ENCODE results near the gene SRCAP.

Gene SRCAP

DNA sequence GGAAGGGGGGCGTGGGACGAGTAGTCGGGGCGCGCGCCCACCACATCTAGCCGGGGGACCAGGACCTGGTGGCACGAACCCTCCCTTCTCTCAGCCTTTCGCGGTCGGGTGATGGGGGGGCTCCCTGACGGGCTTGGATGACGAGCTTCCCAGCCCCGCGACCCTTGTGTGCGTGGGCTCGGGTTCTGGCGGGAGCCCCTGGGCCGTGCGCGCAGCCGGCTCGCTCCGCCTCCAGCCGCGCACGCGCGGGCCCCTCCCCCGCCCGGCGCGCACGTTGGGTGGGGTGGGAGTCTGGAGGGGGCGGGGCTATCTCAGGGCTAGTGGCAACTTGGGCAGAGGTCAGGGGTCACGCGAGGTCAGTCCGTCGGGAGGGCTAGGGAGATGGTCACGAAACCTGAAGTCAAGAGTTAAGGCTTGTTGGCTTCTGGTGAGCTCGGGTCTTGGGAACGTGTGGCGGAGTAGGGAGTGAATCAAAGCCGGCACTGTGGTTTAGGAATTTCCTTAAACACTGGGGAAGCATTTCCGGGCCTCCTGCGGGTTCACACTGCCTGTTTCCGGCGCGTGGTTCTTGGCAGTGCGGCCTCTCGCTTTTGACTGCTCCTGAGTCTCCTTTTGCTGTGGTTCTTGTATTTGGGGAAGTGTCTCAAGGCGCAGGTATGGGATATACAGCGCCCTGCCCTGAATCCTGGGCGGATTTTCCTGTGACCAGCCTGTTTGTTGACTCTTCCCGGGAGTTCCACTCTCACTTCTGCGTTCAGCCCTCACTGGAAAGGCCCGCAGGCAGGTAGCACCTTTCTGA is at the start of gene SRCAP:
SRCAP (plus strand) TSS at position 356 of the 799 bp plus-strand sequence. CDS start 1,654 bp downstream, outside the sequence.
- DNase-seq (ENCODE audit: low read depth): peak; percentile 76

DNA sequence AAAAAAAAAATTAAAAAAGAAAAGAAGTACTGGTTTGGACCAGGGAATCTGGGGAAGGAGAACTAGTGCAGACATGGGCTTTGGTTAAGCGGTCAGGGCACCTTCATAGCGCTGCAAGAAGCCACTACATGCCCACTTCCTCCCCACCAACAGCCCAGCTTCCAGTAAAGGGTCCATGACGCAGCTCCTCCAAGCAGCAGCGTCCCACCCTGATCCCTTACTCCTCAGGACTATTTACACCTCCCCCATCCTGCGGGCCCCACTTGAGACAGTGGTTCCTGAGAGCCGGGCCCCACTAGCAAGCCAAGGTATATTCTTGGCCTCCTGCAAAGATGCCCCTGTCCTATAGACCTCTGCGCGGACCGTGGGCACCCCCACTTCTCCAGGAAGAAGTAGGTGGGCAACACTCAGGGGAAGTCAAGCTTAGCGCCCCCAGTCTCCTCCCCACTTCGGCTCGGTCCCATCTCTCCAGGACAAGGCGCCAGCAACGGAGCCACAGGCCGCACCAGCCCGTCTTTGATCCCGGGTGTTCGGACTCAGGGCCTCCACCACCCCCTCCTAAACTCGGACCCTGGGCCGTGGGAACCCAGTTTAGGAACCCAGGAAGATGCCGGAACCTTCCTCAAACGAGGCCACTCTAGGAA is 49.1 kb upstream of the SRCAP start:
- DNase-seq (ENCODE audit: low read depth): no peak

DNA sequence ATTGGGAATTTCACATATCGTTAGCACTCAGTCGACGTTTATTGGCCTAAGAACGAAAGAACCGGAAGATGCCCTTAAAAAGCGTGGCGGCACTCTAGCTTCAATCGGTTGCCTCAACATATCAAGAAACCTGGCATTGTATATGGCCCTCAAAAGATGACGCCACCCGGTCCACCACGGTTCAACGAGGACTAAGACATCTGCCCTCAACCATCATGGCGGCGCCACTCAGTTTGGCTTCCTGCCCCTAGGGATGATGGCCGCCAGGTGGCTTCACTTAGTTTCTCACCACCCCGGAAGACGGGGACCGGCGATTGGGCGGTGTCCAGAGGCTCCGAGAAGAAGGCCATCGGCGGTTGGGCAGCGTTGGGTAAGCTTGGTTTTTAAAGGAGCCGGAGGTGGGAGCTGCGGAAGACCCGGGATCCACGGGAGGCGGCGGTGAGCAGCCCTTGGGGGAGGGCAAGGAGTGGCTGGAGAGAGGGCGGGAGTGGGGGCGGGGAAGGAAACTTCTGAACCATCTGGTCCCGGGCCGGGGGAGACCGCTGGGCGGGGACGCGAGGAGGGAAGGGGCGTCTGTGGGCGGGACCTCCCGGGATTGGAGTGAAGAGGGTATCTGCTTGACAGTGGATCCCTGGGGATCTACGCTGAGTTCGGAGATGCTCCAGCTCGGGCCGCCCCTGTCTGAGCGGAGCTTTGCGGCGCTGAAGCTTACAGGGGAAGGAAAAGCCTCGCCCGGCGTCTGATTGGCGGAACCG is 48.4 kb upstream of the SRCAP start, which contains the start of gene PRR14:
PRR14 (plus strand) TSS at position 592 of the 755 bp plus-strand sequence. CDS start 686 bp downstream, outside the sequence.
- peak; percentile 100 for DNase-seq (ENCODE audit: low read depth)

DNA sequence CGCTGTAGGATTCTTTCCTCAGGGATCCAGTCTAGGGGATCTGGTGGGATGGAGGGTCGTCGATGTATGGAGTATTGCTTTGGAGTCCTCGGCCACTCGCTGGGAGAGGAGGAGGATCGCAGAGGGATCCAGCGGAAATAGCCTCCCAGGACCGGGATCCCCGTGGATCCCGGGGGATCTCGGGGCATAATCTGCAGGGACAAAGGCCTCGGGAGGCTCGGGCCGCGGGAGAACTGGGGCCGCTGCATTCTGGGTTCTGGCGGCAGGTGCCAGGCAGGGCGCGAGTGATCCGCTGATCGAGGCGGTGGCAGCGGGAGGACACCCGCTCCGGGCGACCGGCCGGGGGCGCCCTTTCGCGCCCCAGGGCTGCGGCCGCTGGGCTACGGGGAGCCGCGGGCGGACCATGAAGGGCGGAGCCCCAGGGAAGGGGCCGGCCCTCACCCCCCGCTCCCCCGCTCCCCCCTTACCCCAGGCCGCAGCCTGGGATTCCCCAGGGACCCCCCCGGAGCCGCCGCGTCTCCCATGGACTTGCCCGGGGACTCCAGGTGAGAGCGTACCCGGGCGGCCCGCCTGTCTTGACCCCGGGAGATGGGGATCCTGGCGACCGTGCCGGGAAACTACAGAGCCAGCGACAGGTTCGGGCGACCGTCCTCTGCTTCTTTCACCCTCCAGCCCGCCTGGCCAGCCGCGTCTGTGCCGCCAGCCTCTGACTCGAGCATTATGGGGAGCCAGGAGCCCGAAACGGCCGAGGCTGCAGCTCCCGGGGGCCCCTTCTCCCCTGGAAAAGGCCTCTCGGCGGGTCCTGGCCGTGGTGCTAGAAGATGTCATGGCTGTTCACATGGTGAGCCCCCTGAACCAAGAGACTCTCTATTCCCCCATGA is 47.6 kb upstream of the SRCAP start:
- peak; percentile 55 for DNase-seq (ENCODE audit: low read depth)

DNA sequence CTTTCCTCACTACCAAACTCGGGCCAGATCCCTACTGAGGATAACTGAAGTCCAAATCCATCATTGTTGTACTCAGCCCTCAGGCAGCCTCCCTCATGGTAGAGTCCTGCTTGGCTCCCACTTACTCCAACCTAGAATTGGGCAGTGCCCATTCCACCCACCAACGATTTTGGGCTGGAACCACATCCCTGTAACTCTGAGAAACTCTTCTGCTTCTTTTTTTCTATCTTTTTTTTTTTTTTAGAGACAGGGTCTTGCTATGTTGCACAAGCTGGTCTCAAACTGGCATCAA is 47.0 kb upstream of the SRCAP start:
- DNase-seq (ENCODE audit: low read depth): no peak

DNA sequence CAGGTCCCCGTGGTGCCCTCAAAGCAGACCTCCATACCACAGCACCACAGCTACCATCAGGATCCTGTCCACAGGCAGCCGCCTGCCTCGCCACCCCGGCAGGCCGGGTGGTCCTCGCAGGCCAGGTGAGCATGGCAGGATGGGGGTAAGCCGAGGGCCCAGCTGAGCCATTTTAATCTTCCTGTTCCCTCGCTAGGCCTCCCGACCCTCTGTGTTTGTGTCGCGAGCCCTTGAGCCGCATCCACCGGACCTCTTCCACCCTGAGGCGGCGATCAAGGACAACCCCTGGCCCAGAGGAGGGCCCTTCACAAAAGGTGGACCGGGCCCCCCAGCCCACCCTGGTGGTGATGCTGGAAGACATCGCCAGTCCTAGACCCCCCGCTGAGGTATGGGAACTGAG is 46.3 kb upstream of the SRCAP start:
- DNase-seq (ENCODE audit: low read depth): no peak

DNA sequence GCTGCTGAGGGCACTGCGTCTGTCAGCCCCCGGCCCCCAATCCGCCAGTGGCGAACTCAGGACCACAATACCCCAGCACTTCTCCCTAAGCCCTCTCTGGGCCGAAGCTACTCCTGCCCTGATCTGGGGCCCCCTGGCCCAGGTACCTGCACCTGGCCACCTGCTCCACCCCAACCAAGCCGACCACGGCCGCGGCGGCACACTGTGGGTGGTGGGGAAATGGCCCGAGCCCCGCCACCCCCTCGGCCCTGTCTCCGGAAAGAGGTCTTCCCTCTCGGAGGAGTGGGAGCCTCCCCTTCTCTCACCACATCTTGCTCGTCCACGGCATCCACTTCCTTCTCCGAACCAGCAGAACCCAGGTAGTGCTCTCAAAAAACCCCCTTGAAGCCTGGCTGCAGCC is 44.1 kb upstream of the SRCAP start:
- no peak for DNase-seq (ENCODE audit: low read depth)

DNA sequence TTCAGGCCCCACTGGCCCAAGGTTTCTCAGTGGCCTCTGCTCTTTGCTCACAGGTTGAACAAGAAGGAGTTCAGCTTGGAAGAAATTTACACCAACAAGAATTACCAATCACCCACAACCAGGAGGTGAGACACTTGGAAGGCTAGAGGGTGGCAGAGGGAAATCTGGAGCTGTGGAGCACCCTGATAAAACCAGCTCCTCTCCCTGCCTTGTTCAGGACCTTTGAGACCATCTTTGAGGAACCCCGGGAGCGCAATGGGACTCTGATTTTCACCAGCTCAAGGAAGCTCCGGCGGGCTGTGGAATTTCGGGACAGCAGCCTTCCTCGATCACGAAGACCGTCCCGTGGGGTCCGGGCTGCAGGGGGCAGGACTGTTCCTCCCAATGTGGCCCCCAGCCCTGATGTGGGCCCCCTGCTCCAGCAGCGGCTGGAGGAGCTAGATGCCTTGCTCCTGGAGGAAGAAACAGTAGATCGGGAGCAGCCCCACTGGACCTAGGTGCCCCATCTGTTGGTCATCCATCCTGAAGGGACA is 43.1 kb upstream of the SRCAP start:
- no peak for DNase-seq (ENCODE audit: low read depth)

DNA sequence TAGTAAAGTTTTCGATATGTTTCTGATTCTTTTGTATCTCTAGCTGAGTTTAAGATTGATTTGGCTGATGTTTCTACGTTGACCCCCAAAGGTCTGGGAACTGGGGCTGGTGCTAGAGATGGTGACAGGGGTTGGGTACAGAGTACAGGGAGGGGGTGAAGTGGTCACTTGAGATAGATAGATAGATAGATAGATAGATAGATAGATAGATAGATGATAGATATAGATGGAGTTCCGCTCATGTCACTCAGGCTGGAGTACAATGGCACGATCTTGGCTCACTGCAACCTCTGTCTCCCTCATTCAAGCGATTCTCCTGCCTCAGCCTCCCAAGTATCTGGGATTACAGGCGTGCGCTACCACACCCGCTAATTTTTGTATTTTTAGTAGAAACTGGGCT is 42.6 kb upstream of the SRCAP start:
- no peak for DNase-seq (ENCODE audit: low read depth)

DNA sequence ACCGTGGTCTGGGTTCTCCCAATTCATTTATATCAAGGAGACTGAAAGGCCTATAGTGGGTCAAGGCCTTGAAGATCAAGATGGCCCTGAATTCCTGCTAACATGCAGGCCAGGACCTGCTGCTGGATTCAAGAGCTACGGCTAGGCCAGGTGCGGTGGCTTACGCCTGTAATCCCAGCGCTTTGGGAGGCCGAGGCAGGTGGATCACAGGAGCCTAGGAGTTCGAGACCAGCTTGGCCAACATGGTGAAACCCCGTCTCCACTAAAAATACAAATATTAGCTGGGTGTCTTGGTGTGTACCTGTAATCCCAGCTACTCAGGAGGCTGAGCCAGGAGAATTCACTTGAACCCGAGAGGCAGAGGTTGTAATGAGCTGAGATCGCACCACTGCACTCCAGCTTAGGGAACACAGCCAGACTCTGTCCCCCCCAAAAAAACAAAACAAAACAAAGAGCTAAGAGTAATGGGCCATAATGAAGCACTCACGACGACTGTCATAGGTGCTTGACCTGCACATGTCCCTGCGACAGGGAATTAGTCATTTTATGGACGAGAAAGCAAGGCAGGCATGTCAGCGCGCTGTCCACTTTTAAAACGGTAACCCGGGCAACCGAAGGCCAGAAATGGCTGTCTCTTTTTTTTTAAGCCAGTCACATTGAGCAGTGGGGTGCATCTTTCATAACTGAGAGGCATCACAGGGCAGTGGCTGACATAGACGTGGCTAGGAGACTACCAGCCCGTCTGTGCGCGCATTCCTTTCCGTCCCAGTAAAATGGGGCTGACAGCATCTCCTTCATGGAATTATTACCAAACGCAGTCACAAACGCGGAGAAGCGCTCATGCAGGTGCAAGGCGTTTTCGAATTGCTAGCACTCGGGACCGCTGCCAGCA is 41.8 kb upstream of the SRCAP start:
- no peak for DNase-seq (ENCODE audit: low read depth)

DNA sequence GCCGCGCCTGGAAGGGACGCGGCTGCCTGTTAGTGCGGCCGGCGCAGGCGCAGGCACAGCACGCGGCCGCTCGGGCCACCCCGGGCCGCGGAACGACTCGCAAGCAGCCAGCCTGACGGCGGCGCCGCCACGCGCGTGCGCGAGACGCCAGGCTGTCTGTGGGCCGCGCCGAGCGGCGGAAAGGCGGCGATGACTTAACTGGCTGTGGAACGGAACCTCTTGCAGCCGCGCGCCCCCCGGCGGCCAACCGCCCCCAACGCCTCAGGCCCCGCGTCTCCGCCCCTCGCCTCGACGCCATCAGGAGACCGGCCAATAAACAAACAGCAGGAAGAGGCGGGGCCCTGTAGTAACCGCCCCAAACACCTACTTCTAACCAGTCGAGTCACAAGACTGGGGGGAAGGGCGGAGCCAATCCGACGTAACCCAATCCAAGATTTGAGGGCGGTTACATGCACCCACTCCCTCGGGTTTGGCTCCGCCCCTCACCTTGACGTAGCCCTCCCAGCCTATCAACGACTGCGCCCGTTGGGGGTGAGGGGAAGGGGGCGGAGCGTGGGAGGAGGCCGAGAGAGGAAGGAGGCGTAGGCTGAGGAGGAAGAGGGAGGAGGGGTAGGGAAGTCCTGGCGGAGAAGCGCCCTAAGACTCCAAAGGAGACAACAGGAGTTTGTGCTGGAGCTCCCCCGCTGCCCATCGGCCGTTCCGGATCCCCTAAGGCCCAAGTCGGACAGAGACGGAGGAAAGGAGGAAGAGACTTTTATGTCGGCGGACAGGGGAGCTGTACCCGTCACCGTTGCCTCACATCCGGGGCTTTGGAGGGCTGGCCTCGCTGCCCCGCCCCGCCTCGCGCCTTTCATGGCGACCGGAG is 40.9 kb upstream of the SRCAP start, which contains the start of gene FBRS:
FBRS (plus strand) TSS at position 566 of the 865 bp plus-strand sequence. CDS start 1,088 bp downstream, outside the sequence.
- DNase-seq (ENCODE audit: low read depth): peak; percentile 100

DNA sequence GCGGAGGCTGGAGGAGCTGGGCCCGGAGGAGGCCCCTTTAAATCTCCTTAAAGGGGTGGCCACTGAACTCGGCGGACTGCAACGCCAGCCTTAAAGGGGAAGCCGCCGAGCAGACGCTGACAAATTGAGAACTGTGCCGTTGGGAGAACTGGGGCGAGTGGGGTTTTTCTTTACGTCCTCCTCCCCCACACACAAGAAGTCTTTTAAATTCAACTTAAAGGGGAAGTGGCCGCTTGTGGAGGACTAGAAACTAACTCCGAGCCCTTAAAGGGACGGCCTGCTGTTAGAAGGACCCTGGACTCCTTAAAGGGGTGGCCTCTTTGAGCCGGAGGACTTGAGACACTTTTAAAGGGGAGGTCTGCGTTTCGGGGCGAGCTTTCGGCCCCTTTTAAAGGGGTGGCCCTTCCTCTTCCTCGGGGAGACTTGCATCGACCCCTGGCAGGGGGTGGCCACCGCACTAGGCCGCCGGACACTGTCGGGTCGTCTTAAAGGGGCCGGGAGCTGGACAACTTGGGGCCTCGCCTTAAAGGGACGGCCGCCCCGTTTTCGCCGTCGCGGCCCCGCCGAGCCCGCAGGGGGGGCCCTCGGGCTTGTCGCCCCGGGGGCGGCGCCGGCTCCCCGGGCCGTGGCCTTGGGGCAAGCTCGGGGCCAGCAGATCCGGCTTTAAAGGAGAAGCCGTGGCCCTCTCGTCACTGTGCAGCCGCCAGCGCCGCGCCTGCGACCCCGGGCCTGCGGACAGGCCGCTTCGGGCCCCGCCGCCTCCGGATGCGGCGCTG is 40.1 kb upstream of the SRCAP start:
- DNase-seq (ENCODE audit: low read depth): peak; percentile 97

DNA sequence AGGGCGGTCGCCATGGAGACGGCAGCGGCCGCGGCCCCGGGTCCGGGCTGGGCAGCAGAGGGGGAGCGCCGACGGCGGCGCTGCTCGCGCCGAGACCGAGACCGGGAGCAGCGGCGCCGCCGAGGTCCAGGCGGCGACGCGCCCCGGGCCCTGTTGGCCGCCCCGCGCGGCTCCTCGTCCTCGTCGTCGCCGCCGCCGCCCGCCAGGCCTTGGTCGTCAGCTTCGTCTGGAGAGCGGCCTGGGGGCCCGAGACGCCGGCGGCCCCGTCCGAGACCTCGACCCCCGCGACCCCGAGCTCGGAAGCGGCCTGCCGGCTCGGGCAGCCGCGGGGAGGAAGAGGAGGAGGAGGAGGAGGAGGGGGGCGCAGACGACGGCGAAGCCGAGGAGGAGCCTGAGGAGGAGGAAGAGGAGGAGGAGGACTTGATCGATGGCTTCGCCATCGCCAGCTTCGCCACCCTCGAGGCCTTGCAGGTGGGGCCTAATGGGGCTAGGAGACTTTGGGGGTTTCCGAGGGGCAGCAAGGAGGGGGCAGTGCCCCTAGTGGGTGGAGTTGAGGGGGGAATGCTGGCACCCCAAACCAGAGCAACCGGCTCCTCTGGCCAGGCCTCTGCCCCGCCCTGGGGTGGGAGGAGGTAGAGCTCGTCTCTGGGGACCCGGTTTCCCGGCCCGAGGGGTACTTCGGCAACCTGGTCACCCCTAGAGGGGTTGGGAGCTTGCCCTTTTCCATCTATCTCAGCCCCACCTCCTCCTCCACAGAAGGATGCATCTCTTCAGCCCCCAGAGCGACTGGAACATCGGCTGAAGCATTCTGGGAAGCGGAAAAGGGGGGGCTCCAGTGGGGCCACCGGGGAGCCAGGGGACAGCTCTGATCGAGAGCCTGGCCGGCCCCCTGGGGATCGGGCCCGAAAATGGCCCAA is 39.2 kb upstream of the SRCAP start:
- peak; percentile 14 for DNase-seq (ENCODE audit: low read depth)

DNA sequence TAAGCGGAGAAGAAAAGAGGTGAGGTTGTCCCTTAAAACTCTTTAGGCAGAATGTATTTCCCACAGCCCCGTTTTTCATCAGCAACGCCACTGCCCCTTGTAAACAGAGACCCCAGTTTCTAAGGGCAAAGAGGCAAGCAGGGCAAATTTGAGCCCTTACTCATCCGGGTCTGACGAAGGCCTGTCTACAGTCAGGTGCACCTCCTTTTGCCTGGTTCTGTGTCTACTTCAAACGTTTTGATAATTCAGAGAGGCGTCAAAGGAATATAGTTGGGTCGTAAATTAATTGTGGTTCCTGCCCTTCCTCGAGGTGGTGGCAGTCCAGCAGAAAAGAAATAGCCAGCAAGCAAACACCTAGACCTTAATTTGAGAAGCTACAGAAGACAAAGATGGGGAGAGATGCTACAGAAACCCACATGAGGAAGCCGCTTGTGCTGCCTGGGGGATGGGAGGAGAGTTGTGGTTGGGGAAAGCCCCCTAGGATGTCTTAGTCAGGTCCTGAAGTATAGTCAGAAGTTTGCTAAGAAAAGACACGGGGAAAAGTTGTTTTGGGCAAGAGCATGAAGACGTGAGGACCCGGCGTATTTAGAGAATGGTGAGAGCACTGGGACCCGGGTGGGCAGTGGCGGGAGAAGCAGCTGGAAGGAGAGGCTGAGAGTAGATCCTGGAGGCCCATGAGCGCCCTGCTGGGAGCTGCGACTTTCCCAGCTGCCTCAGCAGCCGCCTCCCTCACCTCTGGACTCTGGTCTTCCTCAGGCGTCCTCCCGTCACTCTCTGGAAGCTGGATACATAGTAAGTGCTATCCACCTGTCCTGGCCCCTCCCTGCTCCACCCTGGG is 38.3 kb upstream of the SRCAP start:
- peak; percentile 68 for DNase-seq (ENCODE audit: low read depth)

DNA sequence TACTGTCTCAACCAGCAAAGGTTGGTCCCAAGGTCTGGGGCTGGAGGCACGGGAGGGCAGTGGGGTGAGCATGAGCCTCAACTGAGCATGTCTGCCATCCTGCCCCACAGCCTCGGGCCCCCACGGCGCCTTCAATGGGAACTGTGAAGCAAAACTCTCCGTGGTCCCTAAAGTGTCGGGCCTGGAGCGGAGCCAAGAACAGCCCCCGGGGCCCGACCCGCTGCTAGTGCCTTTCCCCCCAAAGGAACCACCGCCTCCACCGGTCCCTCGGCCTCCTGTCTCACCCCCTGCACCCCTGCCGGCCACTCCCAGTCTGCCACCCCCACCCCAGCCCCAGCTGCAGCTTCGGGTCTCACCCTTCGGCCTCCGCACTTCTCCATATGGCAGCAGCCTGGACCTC is 36.5 kb upstream of the SRCAP start:
- DNase-seq (ENCODE audit: low read depth): no peak

DNA sequence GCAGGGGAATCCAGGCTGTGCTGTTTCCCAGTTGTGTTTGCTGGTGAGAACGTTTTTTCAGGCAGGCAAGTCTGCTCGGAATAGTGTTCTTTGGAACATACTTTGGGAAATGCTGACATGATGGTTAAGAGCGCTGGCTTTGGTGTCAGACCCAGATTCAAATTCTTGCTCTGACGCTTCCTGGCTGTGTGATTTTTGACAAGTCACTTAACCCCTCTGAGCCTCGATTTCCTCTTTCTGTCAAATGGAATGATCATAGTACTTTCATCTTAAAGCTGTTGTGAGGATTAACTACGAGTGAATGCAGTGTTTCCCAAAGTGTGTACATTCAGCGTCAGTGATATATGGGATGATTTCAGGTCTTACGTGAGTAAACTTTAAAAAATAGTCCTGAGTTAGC is 35.9 kb upstream of the SRCAP start:
- no peak for DNase-seq (ENCODE audit: low read depth)

DNA sequence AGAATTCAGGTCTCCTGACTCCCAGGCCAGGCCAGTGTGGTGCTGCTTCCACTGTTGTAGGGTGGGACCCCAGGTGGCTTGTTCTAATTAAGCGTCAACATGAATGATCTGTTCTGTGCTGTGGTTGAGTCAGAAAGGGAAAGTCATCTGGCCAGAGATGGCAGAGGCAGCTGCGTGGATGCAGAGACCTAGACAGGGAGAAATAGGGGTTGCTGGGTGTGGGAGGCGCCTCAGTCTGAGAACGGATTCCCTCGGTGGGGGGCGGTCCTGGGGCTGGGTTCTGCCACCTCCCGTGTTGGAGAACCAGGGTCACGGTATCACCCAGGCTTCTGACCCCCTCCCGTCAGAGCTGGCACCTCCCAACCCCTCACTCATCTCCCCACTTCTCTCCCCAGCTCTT is 35.2 kb upstream of the SRCAP start:
- no peak for DNase-seq (ENCODE audit: low read depth)

Data from iris pigment epithelial cell (primary cell).